GM06990 (cell line): ENCODE results near the gene STAC3.

Source experiments
- DNase-seq: peaks from one replicate; pipeline ENCODE4 v3.0.0-alpha.2; 2011; ENCODE audit not compliant: insufficient read length; ENCODE audit errors: extremely low read depth
- H3K27me3 ChIP-seq: replicated peaks from 2 replicates; pipeline ENCODE4 v1.6.0; 2011; ENCODE audit warnings: low read length; ENCODE audit not compliant: control insufficient read depth, insufficient read depth
- H3K36me3 ChIP-seq: 2 replicates; pipeline ENCODE4 v1.5.1; 2011; ENCODE audit warnings: low read length; ENCODE audit not compliant: control insufficient read depth, insufficient read depth
- H3K4me3 ChIP-seq: replicated peaks from 2 replicates; pipeline ENCODE4 v1.5.1; 2011; ENCODE audit warnings: low read depth, mild to moderate bottlenecking, control low read depth, low read length
- CTCF ChIP-seq: IDR thresholded peaks from 2 replicates; pipeline ENCODE4 v1.5.1; 2011; ENCODE audit warnings: low read length, control low read depth, mild to moderate bottlenecking, inconsistent platforms; ENCODE audit not compliant: insufficient read depth, poor library complexity, severe bottlenecking

STAC3 gene

DNA sequence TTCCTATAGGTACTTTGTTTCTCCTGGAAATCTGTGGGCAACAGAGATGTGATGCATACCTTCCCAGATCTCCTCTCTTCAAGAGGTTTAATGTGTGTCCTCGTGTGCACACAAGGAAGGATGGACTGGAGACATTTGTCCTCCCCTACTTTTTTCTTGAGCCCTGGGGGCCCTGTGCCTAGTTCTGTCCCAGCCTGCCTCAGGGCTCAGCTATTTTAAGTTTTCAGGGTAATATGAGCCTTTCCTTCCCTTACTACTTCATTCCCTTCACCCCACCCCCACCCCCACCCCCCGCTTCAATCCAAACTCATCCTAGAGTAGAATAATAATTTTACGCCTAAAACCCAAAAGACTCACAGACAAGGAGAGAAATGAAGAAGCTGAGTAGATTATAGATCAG lies 446 bp downstream of the STAC3 start:
- TF ChIP-seq CTCF = no peak
- DNase-seq = no peak
- Histone ChIP-seq H3K27me3 (no peaks in the 10 kb centered on the region), H3K4me3 (no peak overlapping the region), H3K36me3 (no peaks in the 10 kb centered on the region)

GRCh38 chr12:57248934-57249742 lies 1.8 kb downstream of the STAC3 start:
- no peak for DNase-seq
- no peaks in the 10 kb centered on the region for H3K36me3 ChIP-seq
- no peak for TF ChIP-seq CTCF
- H3K4me3 ChIP-seq = no peak overlapping the region
- H3K27me3 ChIP-seq = no peaks in the 10 kb centered on the region

DNA sequence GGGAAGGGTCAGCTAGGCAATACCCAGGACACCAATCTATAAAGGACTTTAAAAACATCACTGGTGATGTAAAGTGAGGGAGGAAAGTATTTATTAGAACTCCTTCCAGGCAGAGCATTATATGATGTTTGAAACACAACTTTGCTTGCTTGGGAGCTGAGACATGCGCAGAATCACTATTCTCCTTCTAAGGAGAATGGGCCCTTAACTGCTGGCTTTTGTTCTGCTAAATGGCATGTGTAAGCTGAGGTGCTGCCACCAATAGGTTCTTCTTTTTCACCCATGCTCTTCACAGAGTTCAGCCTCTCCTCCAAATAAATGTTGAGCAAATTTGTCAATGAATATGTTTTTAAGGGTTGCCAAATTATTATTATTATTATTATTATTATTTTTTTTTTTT lies 3.9 kb downstream of the STAC3 start:
- H3K4me3 ChIP-seq = no peak overlapping the region
- DNase-seq = no peak
- TF ChIP-seq CTCF = no peak
- H3K36me3 ChIP-seq = no peaks in the 10 kb centered on the region
- H3K27me3 ChIP-seq = peaks cover 2% of the 10 kb centered on the region; the same call in 1 of the 2 replicates

GRCh38 chr12:57244312-57244696 lies 6.7 kb downstream of the STAC3 start:
- no peak for TF ChIP-seq CTCF
- H3K36me3 ChIP-seq = no peaks in the 10 kb centered on the region
- no peak for DNase-seq
- no peak overlapping the region for H3K4me3 ChIP-seq
- peaks cover 7% of the 10 kb centered on the region; the same call in 1 of the 2 replicates for H3K27me3 ChIP-seq

DNA sequence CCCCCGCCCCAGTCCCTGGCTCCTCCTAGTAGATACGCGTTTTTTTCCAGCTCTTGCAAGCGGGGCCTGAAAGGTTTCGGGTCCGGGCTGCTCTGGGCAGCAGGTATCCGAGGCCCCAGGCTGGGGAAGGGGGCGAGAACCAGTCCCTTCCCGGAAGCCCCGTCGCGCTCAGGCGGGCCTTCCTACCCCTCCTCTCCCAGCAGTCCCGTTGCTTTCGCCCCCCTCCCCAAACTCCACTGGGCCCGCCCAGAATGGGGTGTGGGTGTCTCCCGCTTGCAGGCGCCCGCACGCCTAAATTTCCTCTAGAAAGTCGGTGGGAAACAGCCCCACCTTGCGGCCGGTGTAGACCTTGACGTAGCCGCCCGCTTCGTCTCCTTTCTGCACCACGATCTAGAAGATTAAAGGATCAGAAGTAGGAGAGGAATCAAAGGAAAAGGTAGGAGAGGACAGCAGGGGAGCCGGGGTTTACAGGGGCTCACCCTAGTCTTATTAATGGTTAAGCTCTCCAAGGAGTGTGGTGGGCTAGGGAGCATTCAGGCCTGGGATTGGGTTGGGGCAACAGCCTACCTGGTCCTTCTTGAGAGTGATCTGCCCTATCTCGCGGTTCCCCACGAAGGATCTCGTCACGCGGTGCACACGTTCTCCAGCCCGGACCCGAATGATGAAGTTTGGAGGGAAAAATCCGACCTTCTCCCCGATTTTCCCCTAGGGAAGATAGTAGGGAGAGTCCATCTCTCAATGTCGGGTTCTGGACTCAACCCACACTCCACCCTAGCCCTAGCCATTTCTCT lies 7.3 kb downstream of the STAC3 start:
- peak; percentile 88 for TF ChIP-seq CTCF
- H3K27me3 ChIP-seq = peaks cover 7% of the 10 kb centered on the region; the same call in 1 of the 2 replicates
- no peak for DNase-seq
- no peaks in the 10 kb centered on the region for H3K36me3 ChIP-seq
- peak overlapping the region; percentile 51 for H3K4me3 ChIP-seq
